Keratinocyte (primary cell): ENCODE data around the gene CCND2. TPM values are rescaled to one million over a fixed set of nuclear protein-coding genes. Genes with fewer than 3 reads are reported as not detected.

Experiments used
- DNase-seq: peaks from one replicate; pipeline ENCODE4 v3.0.0-alpha.2; 2011; ENCODE audit warnings: low read depth, missing footprints, low spot score
- FAIRE-seq: peaks from 2 replicates; lab custom pipeline; 2011; peaks lifted over from hg19 to GRCh38; lab: Jason Lieb, UNC
- H2AFZ ChIP-seq: 2 replicates; pipeline ENCODE4 v1.6.0; 2012; ENCODE audit warnings: low read length, control low read depth, inconsistent platforms; ENCODE audit not compliant: control insufficient read depth
- H3K27ac ChIP-seq: 2 replicates; pipeline ENCODE4 v1.5.1; 2011; ENCODE audit warnings: low read length; ENCODE audit not compliant: control insufficient read depth, insufficient read depth
- H3K27me3 ChIP-seq: 3 replicates; pipeline ENCODE4 v1.6.0; 2011; ENCODE audit warnings: low read length; ENCODE audit not compliant: control insufficient read depth, insufficient read depth; ENCODE audit errors: extremely low read depth
- H3K36me3 ChIP-seq, 2 experiments: 2 replicates in 1 of 2; 3 replicates in 1 of 2; pipeline ENCODE4 v1.5.1; 2011; ENCODE audit warnings: low read length in 2 of 2, mild to moderate bottlenecking in 1 of 2; ENCODE audit not compliant: control insufficient read depth in 2 of 2, insufficient read depth in 2 of 2; ENCODE audit errors: extremely low read depth in 1 of 2
- H3K4me1 ChIP-seq: 3 replicates; pipeline ENCODE4 v1.5.1; 2011; ENCODE audit warnings: low read length; ENCODE audit not compliant: control insufficient read depth, insufficient read depth; ENCODE audit errors: extremely low read depth
- H3K4me2 ChIP-seq: 3 replicates; pipeline ENCODE4 v1.6.0; 2011; ENCODE audit warnings: low read depth, low read length; ENCODE audit not compliant: control insufficient read depth, insufficient read depth; ENCODE audit errors: extremely low read depth
- H3K4me3 ChIP-seq, 3 experiments: fragments of 200-600 bp in 1 of 3; sonication (generic) in 1 of 3; 2 replicates in 2 of 3; 3 replicates in 1 of 3; pipeline ENCODE4 v1.5.1; 2011 to 2016; ENCODE audit warnings: low read length in 3 of 3, mild to moderate bottlenecking in 3 of 3, control low read depth in 2 of 3, inconsistent platforms in 1 of 3, low read depth in 1 of 3, mixed read lengths in 1 of 3, mixed run types in 1 of 3, moderate library complexity in 1 of 3; ENCODE audit not compliant: control insufficient read depth in 2 of 3, insufficient read depth in 2 of 3; ENCODE audit errors: extremely low read depth in 1 of 3
- H3K79me2 ChIP-seq: 2 replicates; pipeline ENCODE4 v1.6.0; 2012; ENCODE audit warnings: low read length; ENCODE audit not compliant: control insufficient read depth, insufficient read depth
- H3K9ac ChIP-seq: 3 replicates; pipeline ENCODE4 v1.6.0; 2011; ENCODE audit warnings: low read length; ENCODE audit not compliant: control insufficient read depth, insufficient read depth; ENCODE audit errors: extremely low read depth
- H3K9me1 ChIP-seq: 3 replicates; pipeline ENCODE4 v1.6.0; 2011; ENCODE audit warnings: low read length; ENCODE audit not compliant: control insufficient read depth, insufficient read depth; ENCODE audit errors: extremely low read depth
- H3K9me3 ChIP-seq: 2 replicates; pipeline ENCODE4 v1.5.1; 2012; ENCODE audit warnings: low read depth, low read length; ENCODE audit not compliant: control insufficient read depth
- H4K20me1 ChIP-seq: 3 replicates; pipeline ENCODE4 v1.6.0; 2011; ENCODE audit warnings: low read length; ENCODE audit not compliant: control insufficient read depth, insufficient read depth; ENCODE audit errors: extremely low read depth
- EZH2 ChIP-seq: IDR thresholded peaks from one replicate; pipeline ENCODE4 v1.6.1; 2012; ENCODE audit warnings: inconsistent platforms, mild to moderate bottlenecking, low read length, moderate library complexity
- dilution Hi-C: fragments of 300-500 bp; cut with MboI; formaldehyde crosslinking; loops from one replicate; pipeline ENCODE4 v1.7.0; 2020; ENCODE audit warnings: low sequenced_read_pairs; ENCODE audit not compliant: extremely low pct_ligation_motif_present
- polyA plus RNA-seq, 5 experiments: library from polyadenylated mRNA; depleted of rRNA in 3 of 5; stranded (reverse) in 3 of 5; stranded (forward) in 1 of 5; unstranded in 1 of 5; fragments of >200 nt; gene quantifications; 1 replicate in 1 of 5; 2 replicates in 3 of 5; 3 replicates in 1 of 5; pipeline versions ENCODE4 v1.2.1 to v1.2.3, GENCODE V29; 2011 to 2012; ENCODE audit warnings: missing spikeins in 2 of 5, low read depth in 1 of 5, low replicate concordance in 1 of 5
- TF ChIP-seq, protein P1 (sequence below), 3 experiments: IDR thresholded peaks in 1 of 3; conservative IDR thresholded peaks in 1 of 3; optimal IDR thresholded peaks in 1 of 3; 2 replicates in 2 of 3; 3 replicates in 1 of 3; pipeline versions ENCODE3 to v1.5.1; 2011; ENCODE audit warnings: low read length in 3 of 3, mild to moderate bottlenecking in 3 of 3, moderate library complexity in 2 of 3, control low read depth in 1 of 3, inconsistent platforms in 1 of 3; ENCODE audit not compliant: insufficient read depth in 2 of 3; ENCODE audit errors: extremely low read depth in 1 of 3

Gene CCND2
- polyA plus RNA-seq, 1 donor (not counting 4 experiments of a cell fraction or from before 2014, with no cell fraction given): 324 TPM

DNA sequence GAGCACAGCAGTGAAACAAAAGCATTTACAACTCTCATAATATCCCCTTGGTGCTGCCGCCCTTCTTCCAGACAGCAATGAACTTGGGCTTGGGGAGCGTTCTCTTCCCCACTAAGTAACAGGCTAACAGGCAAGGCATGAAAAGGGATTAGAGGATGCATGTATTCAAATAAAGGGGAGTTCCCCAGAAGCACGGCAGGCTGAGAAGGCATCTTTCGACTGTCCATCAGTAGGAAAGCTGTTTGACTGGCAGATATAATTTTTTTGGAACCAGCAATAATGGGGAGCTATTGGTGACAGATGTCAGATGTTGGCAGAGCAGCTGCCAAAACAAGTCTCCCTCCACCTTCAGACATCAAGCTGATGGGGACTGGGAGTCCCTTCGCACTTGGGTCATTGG, 38.2 kb downstream of the CCND2 start:
- no peaks in the 10 kb centered on the region for H3K27me3 ChIP-seq
- no peak overlapping the region for H3K27ac ChIP-seq
- dilution Hi-C loops: no loop called here
- no peak for FAIRE-seq
- H3K4me3 ChIP-seq: no peak overlapping the region
- peaks cover 5% of the 10 kb centered on the region for H4K20me1 ChIP-seq
- no peaks in the 10 kb centered on the region for H3K79me2 ChIP-seq
- no peaks in the 10 kb centered on the region for H3K9me3 ChIP-seq
- no peak overlapping the region for H2AFZ ChIP-seq
- TF ChIP-seq, protein P1, sequence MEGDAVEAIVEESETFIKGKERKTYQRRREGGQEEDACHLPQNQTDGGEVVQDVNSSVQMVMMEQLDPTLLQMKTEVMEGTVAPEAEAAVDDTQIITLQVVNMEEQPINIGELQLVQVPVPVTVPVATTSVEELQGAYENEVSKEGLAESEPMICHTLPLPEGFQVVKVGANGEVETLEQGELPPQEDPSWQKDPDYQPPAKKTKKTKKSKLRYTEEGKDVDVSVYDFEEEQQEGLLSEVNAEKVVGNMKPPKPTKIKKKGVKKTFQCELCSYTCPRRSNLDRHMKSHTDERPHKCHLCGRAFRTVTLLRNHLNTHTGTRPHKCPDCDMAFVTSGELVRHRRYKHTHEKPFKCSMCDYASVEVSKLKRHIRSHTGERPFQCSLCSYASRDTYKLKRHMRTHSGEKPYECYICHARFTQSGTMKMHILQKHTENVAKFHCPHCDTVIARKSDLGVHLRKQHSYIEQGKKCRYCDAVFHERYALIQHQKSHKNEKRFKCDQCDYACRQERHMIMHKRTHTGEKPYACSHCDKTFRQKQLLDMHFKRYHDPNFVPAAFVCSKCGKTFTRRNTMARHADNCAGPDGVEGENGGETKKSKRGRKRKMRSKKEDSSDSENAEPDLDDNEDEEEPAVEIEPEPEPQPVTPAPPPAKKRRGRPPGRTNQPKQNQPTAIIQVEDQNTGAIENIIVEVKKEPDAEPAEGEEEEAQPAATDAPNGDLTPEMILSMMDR (optimal IDR thresholded peaks at IDR 0.05 in 1 of 3, IDR thresholded peaks at IDR 0.05 in 1 of 3, conservative IDR thresholded peaks at IDR 0.05 in 1 of 3; ENCODE audit: extremely low read depth in 1 of 3, insufficient read depth in 2 of 3, low read length in 3 of 3): no peak
- no peak for TF ChIP-seq EZH2
- H3K4me2 ChIP-seq: no peak overlapping the region
- peaks cover 0 to 2% of the 10 kb centered on the region in 2 experiments for H3K36me3 ChIP-seq
- H3K9me1 ChIP-seq: no peaks in the 10 kb centered on the region
- H3K4me1 ChIP-seq: peaks cover 24% of the 10 kb centered on the region
- H3K9ac ChIP-seq: no peak overlapping the region
- no peak for DNase-seq

- Histone ChIP-seq H3K9ac (no peak overlapping the region), H3K4me2 (no peak overlapping the region)
- no peak for FAIRE-seq
These were observed 38.7 kb downstream of the CCND2 start for GRCh38 chr12:4312251-4312650.

More at GRCh38 chr12:4312251-4312650, 38.7 kb downstream of the CCND2 start:
- Histone ChIP-seq H3K4me1 (peaks cover 24% of the 10 kb centered on the region), H3K4me3 (no peak overlapping the region), H4K20me1 (no peaks in the 10 kb centered on the region), H3K79me2 (no peaks in the 10 kb centered on the region), H3K27ac (no peak overlapping the region), H3K9me1 (no peaks in the 10 kb centered on the region), H2AFZ (no peak overlapping the region), H3K36me3 (peaks cover 0 to 2% of the 10 kb centered on the region in 2 experiments), H3K9me3 (no peaks in the 10 kb centered on the region), H3K27me3 (no peaks in the 10 kb centered on the region)
- dilution Hi-C loops: no loop called here
- no peak for DNase-seq
- TF ChIP-seq, protein P1 (optimal IDR thresholded peaks at IDR 0.05 in 1 of 3, IDR thresholded peaks at IDR 0.05 in 1 of 3, conservative IDR thresholded peaks at IDR 0.05 in 1 of 3; ENCODE audit: extremely low read depth in 1 of 3, insufficient read depth in 2 of 3, low read length in 3 of 3): no peak
- no peak for TF ChIP-seq EZH2
